Measurements from ENCODE around the gene ACTR1A. TPM values are rescaled to one million over a fixed set of nuclear protein-coding genes. Genes with fewer than 3 reads are reported as not detected.

Gene ACTR1A
- total RNA-seq, 1 experiment from 2014 or later: 93.6 TPM

- no peaks in the 10 kb centered on the region for H3K9me3 Mint-ChIP-seq
- ChIA-PET CTCF (interaction anchor here (0.8 to 2.8 kb wide), 9 partner anchors 15 to 266 kb away, joined by 3 to 13 read pairs (median 4); partner anchors contain the start of gene C10orf95), POLR2A (interaction anchor here (0.7 to 2.3 kb wide), 2 partner anchors 16 to 28 kb away, joined by 3 to 6 read pairs; partner anchors contain the start of gene C10orf95)
- TF ChIP-seq ZBTB21 (CRISPR knock-in tag; IDR thresholded peaks at IDR 0.05; ENCODE audit: borderline replicate concordance) (no peak), ERG (CRISPR knock-in tag; IDR thresholded peaks at IDR 0.05) (no peak), CTCF (IDR thresholded peaks at IDR 0.05) (no peak), FOXJ3 (CRISPR knock-in tag; IDR thresholded peaks at IDR 0.05; ENCODE audit: borderline replicate concordance) (no peak), TEAD4 (CRISPR knock-in tag; IDR thresholded peaks at IDR 0.05) (no peak), EMX1 (CRISPR knock-in tag; IDR thresholded peaks at IDR 0.05) (no peak), ZNF263 (CRISPR knock-in tag; IDR thresholded peaks at IDR 0.05; ENCODE audit: low read depth) (no peak), ZNF671 (CRISPR knock-in tag; IDR thresholded peaks at IDR 0.05) (no peak), CREM (CRISPR knock-in tag; IDR thresholded peaks at IDR 0.05) (no peak), NR1H2 (CRISPR knock-in tag; IDR thresholded peaks at IDR 0.05) (no peak)
- TF ChIP-seq, protein P1, sequence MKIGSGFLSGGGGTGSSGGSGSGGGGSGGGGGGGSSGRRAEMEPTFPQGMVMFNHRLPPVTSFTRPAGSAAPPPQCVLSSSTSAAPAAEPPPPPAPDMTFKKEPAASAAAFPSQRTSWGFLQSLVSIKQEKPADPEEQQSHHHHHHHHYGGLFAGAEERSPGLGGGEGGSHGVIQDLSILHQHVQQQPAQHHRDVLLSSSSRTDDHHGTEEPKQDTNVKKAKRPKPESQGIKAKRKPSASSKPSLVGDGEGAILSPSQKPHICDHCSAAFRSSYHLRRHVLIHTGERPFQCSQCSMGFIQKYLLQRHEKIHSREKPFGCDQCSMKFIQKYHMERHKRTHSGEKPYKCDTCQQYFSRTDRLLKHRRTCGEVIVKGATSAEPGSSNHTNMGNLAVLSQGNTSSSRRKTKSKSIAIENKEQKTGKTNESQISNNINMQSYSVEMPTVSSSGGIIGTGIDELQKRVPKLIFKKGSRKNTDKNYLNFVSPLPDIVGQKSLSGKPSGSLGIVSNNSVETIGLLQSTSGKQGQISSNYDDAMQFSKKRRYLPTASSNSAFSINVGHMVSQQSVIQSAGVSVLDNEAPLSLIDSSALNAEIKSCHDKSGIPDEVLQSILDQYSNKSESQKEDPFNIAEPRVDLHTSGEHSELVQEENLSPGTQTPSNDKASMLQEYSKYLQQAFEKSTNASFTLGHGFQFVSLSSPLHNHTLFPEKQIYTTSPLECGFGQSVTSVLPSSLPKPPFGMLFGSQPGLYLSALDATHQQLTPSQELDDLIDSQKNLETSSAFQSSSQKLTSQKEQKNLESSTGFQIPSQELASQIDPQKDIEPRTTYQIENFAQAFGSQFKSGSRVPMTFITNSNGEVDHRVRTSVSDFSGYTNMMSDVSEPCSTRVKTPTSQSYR (CRISPR knock-in tag; IDR thresholded peaks at IDR 0.05): no peak
- TF ChIP-seq, protein P2, sequence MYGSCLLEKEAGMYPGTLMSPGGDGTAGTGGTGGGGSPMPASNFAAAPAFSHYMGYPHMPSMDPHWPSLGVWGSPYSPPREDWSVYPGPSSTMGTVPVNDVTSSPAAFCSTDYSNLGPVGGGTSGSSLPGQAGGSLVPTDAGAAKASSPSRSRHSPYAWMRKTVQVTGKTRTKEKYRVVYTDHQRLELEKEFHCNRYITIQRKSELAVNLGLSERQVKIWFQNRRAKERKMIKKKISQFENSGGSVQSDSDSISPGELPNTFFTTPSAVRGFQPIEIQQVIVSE (CRISPR knock-in tag; IDR thresholded peaks at IDR 0.05; ENCODE audit: borderline replicate concordance): no peak
- TF ChIP-seq, protein P3, sequence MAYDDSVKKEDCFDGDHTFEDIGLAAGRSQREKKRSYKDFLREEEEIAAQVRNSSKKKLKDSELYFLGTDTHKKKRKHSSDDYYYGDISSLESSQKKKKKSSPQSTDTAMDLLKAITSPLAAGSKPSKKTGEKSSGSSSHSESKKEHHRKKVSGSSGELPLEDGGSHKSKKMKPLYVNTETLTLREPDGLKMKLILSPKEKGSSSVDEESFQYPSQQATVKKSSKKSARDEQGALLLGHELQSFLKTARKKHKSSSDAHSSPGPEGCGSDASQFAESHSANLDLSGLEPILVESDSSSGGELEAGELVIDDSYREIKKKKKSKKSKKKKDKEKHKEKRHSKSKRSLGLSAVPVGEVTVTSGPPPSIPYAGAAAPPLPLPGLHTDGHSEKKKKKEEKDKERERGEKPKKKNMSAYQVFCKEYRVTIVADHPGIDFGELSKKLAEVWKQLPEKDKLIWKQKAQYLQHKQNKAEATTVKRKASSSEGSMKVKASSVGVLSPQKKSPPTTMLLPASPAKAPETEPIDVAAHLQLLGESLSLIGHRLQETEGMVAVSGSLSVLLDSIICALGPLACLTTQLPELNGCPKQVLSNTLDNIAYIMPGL (CRISPR knock-in tag; IDR thresholded peaks at IDR 0.05): no peak
- TF ChIP-seq, protein P4, sequence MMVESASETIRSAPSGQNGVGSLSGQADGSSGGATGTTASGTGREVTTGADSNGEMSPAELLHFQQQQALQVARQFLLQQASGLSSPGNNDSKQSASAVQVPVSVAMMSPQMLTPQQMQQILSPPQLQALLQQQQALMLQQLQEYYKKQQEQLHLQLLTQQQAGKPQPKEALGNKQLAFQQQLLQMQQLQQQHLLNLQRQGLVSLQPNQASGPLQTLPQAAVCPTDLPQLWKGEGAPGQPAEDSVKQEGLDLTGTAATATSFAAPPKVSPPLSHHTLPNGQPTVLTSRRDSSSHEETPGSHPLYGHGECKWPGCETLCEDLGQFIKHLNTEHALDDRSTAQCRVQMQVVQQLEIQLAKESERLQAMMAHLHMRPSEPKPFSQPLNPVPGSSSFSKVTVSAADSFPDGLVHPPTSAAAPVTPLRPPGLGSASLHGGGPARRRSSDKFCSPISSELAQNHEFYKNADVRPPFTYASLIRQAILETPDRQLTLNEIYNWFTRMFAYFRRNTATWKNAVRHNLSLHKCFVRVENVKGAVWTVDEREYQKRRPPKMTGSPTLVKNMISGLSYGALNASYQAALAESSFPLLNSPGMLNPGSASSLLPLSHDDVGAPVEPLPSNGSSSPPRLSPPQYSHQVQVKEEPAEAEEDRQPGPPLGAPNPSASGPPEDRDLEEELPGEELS (CRISPR knock-in tag; IDR thresholded peaks at IDR 0.05): no peak
- TF ChIP-seq, protein P5, sequence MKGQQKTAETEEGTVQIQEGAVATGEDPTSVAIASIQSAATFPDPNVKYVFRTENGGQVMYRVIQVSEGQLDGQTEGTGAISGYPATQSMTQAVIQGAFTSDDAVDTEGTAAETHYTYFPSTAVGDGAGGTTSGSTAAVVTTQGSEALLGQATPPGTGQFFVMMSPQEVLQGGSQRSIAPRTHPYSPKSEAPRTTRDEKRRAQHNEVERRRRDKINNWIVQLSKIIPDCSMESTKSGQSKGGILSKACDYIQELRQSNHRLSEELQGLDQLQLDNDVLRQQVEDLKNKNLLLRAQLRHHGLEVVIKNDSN (CRISPR knock-in tag; IDR thresholded peaks at IDR 0.05): no peak
- peaks cover 56% of the 10 kb centered on the region for H3K27me3 Mint-ChIP-seq (ENCODE audit: low read depth)
- H3K4me3 Mint-ChIP-seq: peak overlapping the region; percentile 54
- no peak overlapping the region for H3K27ac Mint-ChIP-seq
- H3K4me1 Mint-ChIP-seq: peaks cover 18% of the 10 kb centered on the region
- DNase-seq (ENCODE audit: low spot score): no peak
- no peak for ATAC-seq
- no peaks in the 10 kb centered on the region for H3K36me3 Mint-ChIP-seq
Observed at GRCh38 chr10:102435133-102435497, 67.4 kb downstream of the ACTR1A start.
